KMS-11 (cell line): Measurements from ENCODE around the gene PGAP3.
A peak's percentile ranks its signal among the peaks of the same experiment; 100 is the strongest.

Experiments
- H2AFZ ChIP-seq: fragments of 200-600 bp; sonication (generic); 2 replicates; pipeline ENCODE4 v1.6.1; 2016; ENCODE audit warnings: antibody characterized with exemption, mixed run types, low read depth
- H3K27ac ChIP-seq: fragments of 200-600 bp; sonication (generic); 2 replicates; pipeline ENCODE4 v1.6.1; 2016; ENCODE audit warnings: mild to moderate bottlenecking, mixed run types
- H3K27me3 ChIP-seq: fragments of 200-600 bp; sonication (generic); 2 replicates; pipeline ENCODE4 v1.6.1; 2017; ENCODE audit warnings: mild to moderate bottlenecking, low read depth, mixed run types, moderate library complexity; ENCODE audit not compliant: insufficient read depth
- H3K36me3 ChIP-seq: fragments of 200-600 bp; sonication (generic); 2 replicates; pipeline ENCODE4 v1.6.1; 2017; ENCODE audit warnings: mild to moderate bottlenecking, mixed run types; ENCODE audit not compliant: insufficient read depth
- H3K4me1 ChIP-seq: fragments of 200-600 bp; sonication (generic); 2 replicates; pipeline ENCODE4 v1.6.1; 2016; ENCODE audit warnings: mild to moderate bottlenecking, low read depth, mixed run types; ENCODE audit not compliant: poor library complexity, severe bottlenecking
- H3K4me2 ChIP-seq: fragments of 200-600 bp; sonication (generic); 2 replicates; pipeline ENCODE4 v1.7.0; 2016; ENCODE audit warnings: mild to moderate bottlenecking, mixed run types
- H3K4me3 ChIP-seq: fragments of 200-600 bp; sonication (generic); IDR thresholded peaks from 2 replicates; pipeline ENCODE4 v1.6.1; 2017; ENCODE audit warnings: low read depth, low read length, mixed read lengths; ENCODE audit not compliant: insufficient read depth
- H3K79me2 ChIP-seq: fragments of 200-600 bp; sonication (generic); 2 replicates; pipeline ENCODE4 v1.6.1; 2016; ENCODE audit warnings: low read depth, mixed run types; ENCODE audit not compliant: insufficient read depth
- H3K9ac ChIP-seq: fragments of 200-600 bp; sonication (generic); 2 replicates; pipeline ENCODE4 v1.6.1; 2016; ENCODE audit warnings: mild to moderate bottlenecking, mixed run types
- H4K20me1 ChIP-seq: fragments of 200-600 bp; sonication (generic); 2 replicates; pipeline ENCODE4 v1.6.1; 2016; ENCODE audit warnings: mild to moderate bottlenecking, mixed run types; ENCODE audit not compliant: insufficient read depth
- CTCF ChIP-seq: fragments of 200-600 bp; sonication (generic); conservative IDR thresholded peaks from 2 replicates; pipeline ENCODE4 v1.6.1; 2017; ENCODE audit warnings: low read depth, mild to moderate bottlenecking, antibody characterized with exemption, low read length, moderate library complexity, mixed read lengths

PGAP3 gene

GRCh38 chr17:39638317-39638716 lies 49.5 kb downstream of the PGAP3 start:
- Histone ChIP-seq H3K36me3 (no peaks in the 10 kb centered on the region), H4K20me1 (no peaks in the 10 kb centered on the region), H3K4me2 (peak overlapping the region; percentile 100; the same call in 1 of the 2 replicates), H3K79me2 (peaks cover 20% of the 10 kb centered on the region; the same call in 1 of the 2 replicates), H3K27me3 (no peaks in the 10 kb centered on the region), H2AFZ (no peak overlapping the region), H3K4me1 (peaks cover 44% of the 10 kb centered on the region), H3K27ac (no peak overlapping the region; the same call in 1 of the 2 replicates), H3K4me3 (peak overlapping the region; percentile 64), H3K9ac (peak overlapping the region; percentile 79; the same call in 1 of the 2 replicates)
- TF ChIP-seq CTCF, result no peak

DNA sequence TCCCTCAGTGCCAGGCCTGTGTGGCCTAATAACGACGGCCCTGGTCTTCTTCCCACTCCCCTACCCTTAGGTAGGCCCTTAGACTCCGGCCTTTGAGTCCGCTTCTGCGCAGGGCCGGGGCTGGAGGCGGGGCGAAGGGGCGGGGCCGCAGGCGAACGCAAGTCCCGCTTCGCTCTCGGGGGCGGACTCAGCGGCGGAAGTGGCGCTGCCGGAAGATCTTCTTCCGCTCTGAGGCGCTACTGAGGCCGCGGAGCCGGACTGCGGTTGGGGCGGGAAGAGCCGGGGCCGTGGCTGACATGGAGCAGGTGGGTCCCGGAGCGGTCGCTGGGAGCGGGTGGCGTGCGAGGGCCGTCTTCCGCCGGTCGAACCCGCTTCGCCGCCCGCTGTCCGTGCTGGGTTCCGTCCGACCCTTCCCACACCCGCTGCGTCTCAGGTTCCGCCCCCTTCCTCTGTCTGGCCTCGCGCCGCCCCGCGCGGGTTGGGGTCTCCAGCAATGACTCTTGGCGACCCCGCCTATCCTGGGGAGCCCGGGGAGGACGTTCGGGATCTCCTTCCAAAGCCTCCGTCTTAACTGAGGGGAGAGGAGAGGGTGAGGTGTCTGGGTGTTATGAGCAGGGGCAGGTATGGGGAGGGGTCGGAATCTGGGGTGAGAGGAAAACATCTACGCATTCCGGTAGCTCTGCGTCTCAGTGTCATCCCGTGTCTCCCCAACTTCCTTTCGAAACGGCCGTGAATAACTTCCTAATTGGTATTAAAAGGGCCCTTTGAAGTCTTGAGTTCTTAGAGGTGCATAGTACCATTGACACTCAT lies 50.7 kb downstream of the PGAP3 start, which contains the start of gene STARD3:
Gene STARD3 (plus strand): TSS at position 218 of the 810 bp plus-strand sequence. CDS start 16,388 bp downstream, outside the sequence.
- Histone ChIP-seq H3K27me3 (no peaks in the 10 kb centered on the region), H3K4me1 (peaks cover 44% of the 10 kb centered on the region), H3K36me3 (no peaks in the 10 kb centered on the region), H2AFZ (peak within 1 kb of the TSS; percentile 80), H3K4me2 (peak within 1 kb of the TSS; percentile 100), H3K79me2 (peaks cover 20% of the 10 kb centered on the region; the same call in 1 of the 2 replicates), H3K9ac (peak within 1 kb of the TSS; percentile 79), H3K4me3 (peak within 1 kb of the TSS; percentile 64), H4K20me1 (no peaks in the 10 kb centered on the region), H3K27ac (peak within 1 kb of the TSS; percentile 57)
- no peak for TF ChIP-seq CTCF

DNA sequence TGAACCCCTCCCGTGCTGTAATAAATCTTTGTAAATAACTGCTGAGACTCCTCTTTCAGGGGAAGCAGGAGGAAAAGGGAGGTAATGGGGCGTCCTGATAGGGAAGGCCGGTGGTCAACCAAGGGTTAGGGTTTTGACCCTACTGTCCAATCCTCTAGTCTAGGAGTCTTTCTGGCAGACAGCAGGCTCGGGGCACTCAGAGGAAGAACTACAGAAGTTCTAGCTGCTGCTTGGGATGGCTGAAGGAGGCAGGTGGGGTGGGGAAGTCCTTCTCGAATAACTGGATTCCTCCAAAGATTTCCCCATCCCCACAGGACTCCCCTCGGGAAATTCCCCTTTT lies 51.3 kb downstream of the PGAP3 start:
- peaks cover 20% of the 10 kb centered on the region; the same call in 1 of the 2 replicates for H3K79me2 ChIP-seq
- no peaks in the 10 kb centered on the region for H4K20me1 ChIP-seq
- H3K4me1 ChIP-seq, result peaks cover 44% of the 10 kb centered on the region
- peak overlapping the region; percentile 100 for H3K4me2 ChIP-seq
- H3K4me3 ChIP-seq, result peak overlapping the region; percentile 2
- peak overlapping the region; percentile 57 for H3K27ac ChIP-seq
- H2AFZ ChIP-seq, result peak overlapping the region; percentile 80
- H3K27me3 ChIP-seq, result no peaks in the 10 kb centered on the region
- no peaks in the 10 kb centered on the region for H3K36me3 ChIP-seq
- TF ChIP-seq CTCF, result no peak
- H3K9ac ChIP-seq, result peak overlapping the region; percentile 79; the same call in 1 of the 2 replicates

GRCh38 chr17:39635614-39636176 lies 52.2 kb downstream of the PGAP3 start:
- Histone ChIP-seq H3K27me3 (no peaks in the 10 kb centered on the region), H3K36me3 (no peaks in the 10 kb centered on the region), H4K20me1 (no peaks in the 10 kb centered on the region), H3K79me2 (peaks cover 20% of the 10 kb centered on the region; the same call in 1 of the 2 replicates), H2AFZ (no peak overlapping the region; the same call in 1 of the 2 replicates), H3K9ac (no peak overlapping the region; the same call in 1 of the 2 replicates), H3K27ac (no peak overlapping the region), H3K4me3 (no peak overlapping the region), H3K4me2 (peak overlapping the region; percentile 100; the same call in 1 of the 2 replicates), H3K4me1 (peaks cover 44% of the 10 kb centered on the region)
- no peak for TF ChIP-seq CTCF
